Measurements from ENCODE around the gene UBE2J2.

UBE2J2 gene

GRCh38 chr1:1259540-1259939 is 14.1 kb downstream of the UBE2J2 start:
- Histone ChIP-seq H3K27ac (ENCODE audit: low read depth, low read length) (no peak overlapping the region), H3K4me1 (ENCODE audit: control insufficient read depth in 5 of 5, insufficient read depth in 5 of 5, low read length in 5 of 5) (peaks cover 2 to 36% (median 30%) of the 10 kb centered on the region in 5 donors), H3K27me3 (ENCODE audit: control insufficient read depth in 5 of 5, insufficient read depth in 4 of 5, low read length in 5 of 5) (no peaks in the 10 kb centered on the region), H3K36me3 (ENCODE audit: control insufficient read depth in 5 of 5, insufficient read depth in 5 of 5, low read length in 5 of 5) (peaks cover 0 to 77% (median 61%) of the 10 kb centered on the region in 5 donors), H3K9me3 (ENCODE audit: control insufficient read depth in 5 of 5, low read length in 5 of 5) (no peaks in the 10 kb centered on the region), H3K4me3 (ENCODE audit: low read depth in 1 of 5, low read length in 5 of 5) (no peak overlapping the region), H3K9ac (ENCODE audit: low read length in 5 of 5) (no peak overlapping the region)

- H3K9ac ChIP-seq (ENCODE audit: low read length in 5 of 5), result no peak overlapping the region
- H3K4me1 ChIP-seq (ENCODE audit: control insufficient read depth in 5 of 5, insufficient read depth in 5 of 5, low read length in 5 of 5), result peaks cover 2 to 35% (median 29%) of the 10 kb centered on the region in 5 donors
- no peak overlapping the region for H3K27ac ChIP-seq (ENCODE audit: low read depth, low read length)
- no peak overlapping the region for H3K4me3 ChIP-seq (ENCODE audit: low read depth in 1 of 5, low read length in 5 of 5)
- no peaks in the 10 kb centered on the region for H3K27me3 ChIP-seq (ENCODE audit: control insufficient read depth in 5 of 5, insufficient read depth in 4 of 5, low read length in 5 of 5)
- peaks cover 0 to 78% (median 61%) of the 10 kb centered on the region in 5 donors for H3K36me3 ChIP-seq (ENCODE audit: control insufficient read depth in 5 of 5, insufficient read depth in 5 of 5, low read length in 5 of 5)
- H3K9me3 ChIP-seq (ENCODE audit: control insufficient read depth in 5 of 5, low read length in 5 of 5), result no peaks in the 10 kb centered on the region
These were observed 14.6 kb downstream of the UBE2J2 start for GRCh38 chr1:1259119-1259488.

GRCh38 chr1:1256956-1257871 is 16.4 kb downstream of the UBE2J2 start:
- no peaks in the 10 kb centered on the region for H3K9me3 ChIP-seq (ENCODE audit: control insufficient read depth in 5 of 5, low read length in 5 of 5)
- H3K4me1 ChIP-seq (ENCODE audit: control insufficient read depth in 5 of 5, insufficient read depth in 5 of 5, low read length in 5 of 5), result peaks cover 2 to 20% (median 14%) of the 10 kb centered on the region in 5 donors
- no peak overlapping the region for H3K27ac ChIP-seq (ENCODE audit: low read depth, low read length)
- H3K36me3 ChIP-seq (ENCODE audit: control insufficient read depth in 5 of 5, insufficient read depth in 5 of 5, low read length in 5 of 5), result peaks cover 0 to 81% (median 65%) of the 10 kb centered on the region in 5 donors
- H3K27me3 ChIP-seq (ENCODE audit: control insufficient read depth in 5 of 5, insufficient read depth in 4 of 5, low read length in 5 of 5), result no peaks in the 10 kb centered on the region
- no peak overlapping the region for H3K4me3 ChIP-seq (ENCODE audit: low read depth in 1 of 5, low read length in 5 of 5)
- H3K9ac ChIP-seq (ENCODE audit: low read length in 5 of 5), result no peak overlapping the region

- no peaks in the 10 kb centered on the region for H3K9me3 ChIP-seq (ENCODE audit: control insufficient read depth in 5 of 5, low read length in 5 of 5)
- peaks cover 0 to 14% (median 7%) of the 10 kb centered on the region in 5 donors for H3K4me1 ChIP-seq (ENCODE audit: control insufficient read depth in 5 of 5, insufficient read depth in 5 of 5, low read length in 5 of 5)
- no peak overlapping the region for H3K9ac ChIP-seq (ENCODE audit: low read length in 5 of 5)
- peaks cover 0 to 68% (median 54%) of the 10 kb centered on the region in 5 donors for H3K36me3 ChIP-seq (ENCODE audit: control insufficient read depth in 5 of 5, insufficient read depth in 5 of 5, low read length in 5 of 5)
- H3K4me3 ChIP-seq (ENCODE audit: low read depth in 1 of 5, low read length in 5 of 5), result no peak overlapping the region
- no peak overlapping the region for H3K27ac ChIP-seq (ENCODE audit: low read depth, low read length)
- no peaks in the 10 kb centered on the region for H3K27me3 ChIP-seq (ENCODE audit: control insufficient read depth in 5 of 5, insufficient read depth in 4 of 5, low read length in 5 of 5)
These were observed 18.0 kb downstream of the UBE2J2 start for GRCh38 chr1:1255611-1256010.

GRCh38 chr1:1255078-1255477 is 18.6 kb downstream of the UBE2J2 start:
- peaks cover 0 to 63% (median 49%) of the 10 kb centered on the region in 5 donors for H3K36me3 ChIP-seq (ENCODE audit: control insufficient read depth in 5 of 5, insufficient read depth in 5 of 5, low read length in 5 of 5)
- peaks cover 0 to 11% (median 2%) of the 10 kb centered on the region in 5 donors for H3K4me1 ChIP-seq (ENCODE audit: control insufficient read depth in 5 of 5, insufficient read depth in 5 of 5, low read length in 5 of 5)
- no peak overlapping the region for H3K9ac ChIP-seq (ENCODE audit: low read length in 5 of 5)
- H3K4me3 ChIP-seq (ENCODE audit: low read depth in 1 of 5, low read length in 5 of 5), result no peak overlapping the region
- no peaks in the 10 kb centered on the region for H3K9me3 ChIP-seq (ENCODE audit: control insufficient read depth in 5 of 5, low read length in 5 of 5)
- no peaks in the 10 kb centered on the region for H3K27me3 ChIP-seq (ENCODE audit: control insufficient read depth in 5 of 5, insufficient read depth in 4 of 5, low read length in 5 of 5)
- H3K27ac ChIP-seq (ENCODE audit: low read depth, low read length), result no peak overlapping the region

- Histone ChIP-seq H3K4me1 (ENCODE audit: control insufficient read depth in 5 of 5, insufficient read depth in 5 of 5, low read length in 5 of 5) (peaks cover 0 to 6% (median 0%) of the 10 kb centered on the region in 5 donors), H3K27me3 (ENCODE audit: control insufficient read depth in 5 of 5, insufficient read depth in 4 of 5, low read length in 5 of 5) (no peaks in the 10 kb centered on the region), H3K27ac (ENCODE audit: low read depth, low read length) (no peak overlapping the region), H3K36me3 (ENCODE audit: control insufficient read depth in 5 of 5, insufficient read depth in 5 of 5, low read length in 5 of 5) (peaks cover 0 to 59% (median 45%) of the 10 kb centered on the region in 5 donors), H3K4me3 (ENCODE audit: low read depth in 1 of 5, low read length in 5 of 5) (no peak overlapping the region), H3K9ac (ENCODE audit: low read length in 5 of 5) (no peak overlapping the region), H3K9me3 (ENCODE audit: control insufficient read depth in 5 of 5, low read length in 5 of 5) (no peaks in the 10 kb centered on the region)
These were observed 19.0 kb downstream of the UBE2J2 start for GRCh38 chr1:1254667-1254998.

GRCh38 chr1:1253972-1254666 is 19.5 kb downstream of the UBE2J2 start:
- Histone ChIP-seq H3K4me3 (ENCODE audit: low read depth in 1 of 5, low read length in 5 of 5) (no peak overlapping the region), H3K36me3 (ENCODE audit: control insufficient read depth in 5 of 5, insufficient read depth in 5 of 5, low read length in 5 of 5) (peaks cover 0 to 55% (median 41%) of the 10 kb centered on the region in 5 donors)

GRCh38 chr1:1253314-1253713 is 20.3 kb downstream of the UBE2J2 start:
- Histone ChIP-seq H3K36me3 (ENCODE audit: control insufficient read depth in 5 of 5, insufficient read depth in 5 of 5, low read length in 5 of 5) (peaks cover 0 to 50% (median 37%) of the 10 kb centered on the region in 5 donors), H3K9ac (ENCODE audit: low read length in 5 of 5) (no peak overlapping the region), H3K27me3 (ENCODE audit: control insufficient read depth in 5 of 5, insufficient read depth in 4 of 5, low read length in 5 of 5) (no peaks in the 10 kb centered on the region), H3K9me3 (ENCODE audit: control insufficient read depth in 5 of 5, low read length in 5 of 5) (no peaks in the 10 kb centered on the region), H3K4me1 (ENCODE audit: control insufficient read depth in 5 of 5, insufficient read depth in 5 of 5, low read length in 5 of 5) (peaks cover 0 to 6% (median 0%) of the 10 kb centered on the region in 5 donors), H3K27ac (ENCODE audit: low read depth, low read length) (no peak overlapping the region), H3K4me3 (ENCODE audit: low read depth in 1 of 5, low read length in 5 of 5) (no peak overlapping the region)

More at GRCh38 chr1:1253972-1254666, 19.5 kb downstream of the UBE2J2 start:
- Histone ChIP-seq H3K27ac (ENCODE audit: low read depth, low read length) (no peak overlapping the region), H3K9me3 (ENCODE audit: control insufficient read depth in 5 of 5, low read length in 5 of 5) (no peaks in the 10 kb centered on the region), H3K9ac (ENCODE audit: low read length in 5 of 5) (no peak overlapping the region), H3K27me3 (ENCODE audit: control insufficient read depth in 5 of 5, insufficient read depth in 4 of 5, low read length in 5 of 5) (no peaks in the 10 kb centered on the region), H3K4me1 (ENCODE audit: control insufficient read depth in 5 of 5, insufficient read depth in 5 of 5, low read length in 5 of 5) (peaks cover 0 to 6% (median 0%) of the 10 kb centered on the region in 5 donors)

- H3K36me3 ChIP-seq (ENCODE audit: control insufficient read depth in 5 of 5, insufficient read depth in 5 of 5, low read length in 5 of 5), result peaks cover 0 to 37% (median 27%) of the 10 kb centered on the region in 5 donors
- no peaks in the 10 kb centered on the region for H3K9me3 ChIP-seq (ENCODE audit: control insufficient read depth in 5 of 5, low read length in 5 of 5)
- no peak overlapping the region for H3K9ac ChIP-seq (ENCODE audit: low read length in 5 of 5)
- no peak overlapping the region for H3K4me3 ChIP-seq (ENCODE audit: low read depth in 1 of 5, low read length in 5 of 5)
- H3K4me1 ChIP-seq (ENCODE audit: control insufficient read depth in 5 of 5, insufficient read depth in 5 of 5, low read length in 5 of 5), result peaks cover 0 to 10% (median 0%) of the 10 kb centered on the region in 5 donors
- H3K27me3 ChIP-seq (ENCODE audit: control insufficient read depth in 5 of 5, insufficient read depth in 4 of 5, low read length in 5 of 5), result peaks cover 15 to 20% (median 17%) of the 10 kb centered on the region in 5 donors
- no peak overlapping the region for H3K27ac ChIP-seq (ENCODE audit: low read depth, low read length)
These were observed 22.8 kb downstream of the UBE2J2 start for GRCh38 chr1:1250786-1251284.
